Measurements from ENCODE around the gene ETS1.

- no peak for TF ChIP-seq CTCF (IDR thresholded peaks at IDR 0.05)
- TF ChIP-seq EZH2 (IDR thresholded peaks at IDR 0.05) = no peak
- no peak for TF ChIP-seq EZH2phosphoT487 (IDR thresholded peaks at IDR 0.05)
Observed at GRCh38 chr11:128422576-128423370, 164.6 kb downstream of the ETS1 start.
